Activated naive CD4-positive, alpha-beta T cell (primary cell): ENCODE results near the gene TAOK3.
"Not testable (repeated sequence)": the region's sequence is repeated elsewhere in the genome, so short reads cannot be mapped to it uniquely, and the experiment has no call there.

Experiments used
- DNase-seq, 4 experiments: peaks; one replicate each; lab custom pipeline; 2025; lab: John Stamatoyannopoulos, UW

TAOK3 gene

DNA sequence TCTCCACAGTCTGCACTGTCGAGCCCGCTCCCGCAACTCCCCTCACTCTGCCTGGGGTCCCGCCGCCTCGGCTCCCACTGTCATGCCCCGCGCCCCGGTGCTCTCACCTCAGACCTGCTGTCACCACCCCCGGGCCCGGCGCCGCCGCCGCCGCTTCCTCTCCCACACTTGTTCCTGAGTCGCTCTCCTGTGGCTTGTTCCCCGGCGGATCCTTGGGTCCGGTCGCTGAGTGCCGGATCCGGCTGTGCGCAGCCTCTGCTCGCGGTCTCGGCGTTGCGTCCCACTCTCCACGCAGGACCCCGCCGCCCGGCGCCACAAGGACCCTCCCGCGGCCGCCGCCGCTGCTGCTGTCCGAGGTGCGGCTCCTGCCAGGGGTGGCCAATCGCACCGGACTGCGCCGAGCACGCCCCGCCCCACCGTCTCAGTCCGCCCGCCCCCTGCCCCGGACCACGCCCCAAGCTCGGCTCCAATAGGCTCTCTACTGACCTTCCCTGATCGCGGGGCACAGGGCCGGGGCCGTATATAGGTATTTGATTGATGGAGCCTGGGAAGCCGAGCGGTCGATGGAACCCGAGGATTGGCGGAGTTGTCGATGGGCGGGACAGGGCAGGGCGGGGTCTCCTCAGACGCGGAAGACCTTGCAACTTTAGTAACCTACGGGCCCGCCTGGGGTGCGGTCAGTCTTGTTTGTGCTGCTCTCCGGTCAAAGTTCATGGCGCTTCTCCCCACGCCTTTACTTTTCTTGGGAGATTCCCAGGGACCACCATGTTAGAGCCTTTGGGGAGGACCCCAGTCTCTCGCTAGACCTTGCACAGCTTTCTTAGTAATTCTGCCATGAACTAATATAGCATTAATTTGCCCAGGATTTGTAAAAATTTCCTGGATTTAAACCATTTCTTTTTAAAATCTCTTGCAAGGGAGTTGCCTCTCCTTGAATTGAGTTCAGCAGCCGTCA lies at the start of gene TAOK3:
TSS of gene TAOK3 (minus strand) at position 367 of the 955 bp plus-strand sequence. CDS start 117,340 bp downstream, outside the sequence.
- peak; percentile 92 to 94 (median 92) for DNase-seq

DNA sequence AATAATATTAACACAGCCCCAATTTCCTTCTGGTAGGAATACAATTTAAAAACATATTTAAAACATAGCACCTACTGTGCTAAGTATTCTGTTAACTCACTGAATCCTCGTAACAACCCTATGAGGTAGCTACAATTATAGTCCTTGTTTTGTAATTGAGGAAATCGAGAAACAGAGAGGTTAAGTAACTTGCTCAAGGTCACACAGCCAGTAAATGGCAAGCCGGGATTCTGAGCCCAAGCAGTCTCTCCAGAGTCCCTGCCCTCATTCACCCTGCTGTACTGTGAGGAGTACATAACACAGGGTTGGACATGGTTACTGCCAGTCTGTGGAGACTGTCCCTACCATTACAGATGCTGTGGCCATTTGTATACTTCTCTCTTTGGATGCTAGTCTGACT lies 48.0 kb upstream of the TAOK3 start:
- DNase-seq, result no peak

DNA sequence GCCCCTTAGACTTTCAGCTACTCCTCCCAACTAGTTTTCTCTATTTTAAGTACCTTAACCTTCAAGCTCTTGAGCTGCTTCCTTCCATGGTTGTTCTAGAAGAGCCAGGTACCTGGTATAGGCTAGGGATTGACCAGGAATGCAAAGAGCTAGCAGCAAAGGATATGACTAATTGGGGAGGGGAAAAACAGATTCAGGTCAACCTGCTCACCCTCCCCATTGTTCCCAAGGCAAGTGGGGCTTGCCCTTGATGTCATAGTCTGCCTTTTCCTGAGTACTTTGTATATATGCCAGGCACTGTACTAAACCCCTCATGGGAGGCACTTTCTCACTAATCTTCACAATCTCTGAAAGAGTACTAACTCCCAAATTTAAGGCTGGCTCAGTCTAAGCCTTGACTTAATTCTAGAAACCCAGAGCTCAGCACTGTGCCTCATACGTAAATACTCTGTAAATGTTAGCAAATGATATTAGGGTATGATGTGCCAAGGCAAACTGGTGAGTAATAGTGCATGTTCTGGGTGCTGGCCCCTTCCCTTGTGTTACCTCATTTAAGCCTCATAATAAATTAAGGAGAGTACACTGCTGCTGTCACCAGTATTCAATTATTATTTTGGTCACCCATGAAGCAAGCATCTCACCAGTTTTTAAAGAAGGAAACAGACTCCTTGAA lies 45.8 kb upstream of the TAOK3 start:
- no peak for DNase-seq

DNA sequence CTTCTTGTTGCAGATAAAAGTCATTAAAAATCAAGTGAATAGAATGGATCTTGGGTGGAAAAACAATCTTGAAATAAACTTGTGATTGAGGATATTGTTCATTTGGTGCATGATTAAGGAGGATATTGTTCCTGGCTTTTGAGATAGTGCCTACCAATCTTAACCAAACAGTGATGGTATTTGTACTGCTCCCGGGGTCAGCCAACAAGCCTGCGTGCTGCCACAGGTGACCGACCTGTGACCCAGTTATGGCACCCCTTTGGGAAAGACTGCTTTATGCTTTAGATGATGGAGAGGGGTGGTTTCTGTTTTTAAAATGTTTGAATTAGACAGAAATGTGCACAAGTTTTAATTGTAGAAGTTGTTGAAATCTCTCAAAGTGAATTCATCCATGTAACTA lies 45.2 kb upstream of the TAOK3 start:
- no peak for DNase-seq

DNA sequence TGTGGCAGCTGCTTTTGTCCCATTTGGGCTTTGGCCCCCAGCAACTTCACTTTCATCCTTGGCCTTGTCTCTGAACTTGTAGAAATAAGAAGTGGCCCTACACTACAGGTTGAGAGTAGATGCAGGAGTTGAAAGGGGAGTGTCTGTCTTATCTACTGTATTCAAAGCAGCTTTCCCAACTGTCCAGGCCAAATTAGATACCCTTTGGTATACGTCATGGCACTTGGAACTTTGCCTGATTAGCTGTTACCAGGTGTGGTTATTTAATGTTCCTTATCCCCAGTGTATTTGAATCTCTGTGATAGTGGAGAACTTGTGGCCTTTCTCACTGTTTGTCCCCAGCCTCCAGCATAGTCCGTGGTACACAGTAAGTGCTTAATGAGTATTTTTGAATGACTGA lies 37.1 kb upstream of the TAOK3 start:
- no peak for DNase-seq

DNA sequence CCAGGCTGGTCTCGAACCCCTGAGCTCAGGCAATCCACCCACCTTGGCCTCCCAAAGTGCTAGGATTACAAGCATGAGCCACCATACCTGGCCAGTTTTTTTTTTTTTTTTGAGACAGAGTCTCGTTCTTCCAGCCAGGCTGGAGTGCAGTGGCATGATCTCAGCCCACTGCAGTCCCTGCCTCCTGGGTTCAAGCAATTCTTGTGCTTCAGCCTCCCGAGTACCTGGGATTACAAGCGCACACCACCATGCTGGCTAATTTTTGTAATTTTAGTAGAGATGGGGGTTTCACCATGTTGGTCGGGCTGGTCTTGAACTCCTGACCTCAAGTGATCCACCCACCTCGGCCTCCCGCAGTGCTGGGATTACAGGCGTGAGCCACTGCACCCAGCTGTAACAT lies 35.5 kb upstream of the TAOK3 start:
- not testable (repeated sequence) for DNase-seq

DNA sequence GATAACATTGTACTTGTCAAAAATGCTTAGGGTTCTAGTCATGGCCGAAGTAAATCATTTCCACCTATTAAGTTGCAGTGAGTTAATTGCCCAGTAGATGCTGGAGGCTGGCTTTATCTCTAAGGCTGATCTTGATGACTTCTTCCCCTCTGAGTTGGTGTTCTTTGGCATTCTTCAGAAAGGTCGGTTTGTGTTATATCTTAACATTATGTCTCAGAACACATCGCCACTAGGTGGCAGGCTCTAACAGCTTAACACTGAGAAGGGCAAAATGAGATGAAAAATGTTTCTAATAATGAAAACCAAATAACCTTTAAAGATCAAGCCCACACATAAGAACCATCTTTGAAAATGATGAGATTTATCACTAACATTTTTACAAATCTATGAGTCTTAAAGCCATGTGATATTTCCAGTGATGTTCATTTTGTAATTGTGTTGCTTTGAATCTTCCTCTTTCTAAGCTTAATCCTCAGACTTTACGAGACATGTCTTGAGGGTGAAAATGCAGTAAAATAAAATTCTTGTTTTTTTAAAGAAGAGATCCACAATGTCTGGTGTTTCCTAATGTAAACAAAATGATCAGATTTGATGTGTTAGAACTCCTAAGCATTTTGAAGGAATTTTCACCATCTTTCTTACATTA lies 32.3 kb upstream of the TAOK3 start:
- peak in 3 of 4 experiments; percentile 11 to 16 (median 12) for DNase-seq

DNA sequence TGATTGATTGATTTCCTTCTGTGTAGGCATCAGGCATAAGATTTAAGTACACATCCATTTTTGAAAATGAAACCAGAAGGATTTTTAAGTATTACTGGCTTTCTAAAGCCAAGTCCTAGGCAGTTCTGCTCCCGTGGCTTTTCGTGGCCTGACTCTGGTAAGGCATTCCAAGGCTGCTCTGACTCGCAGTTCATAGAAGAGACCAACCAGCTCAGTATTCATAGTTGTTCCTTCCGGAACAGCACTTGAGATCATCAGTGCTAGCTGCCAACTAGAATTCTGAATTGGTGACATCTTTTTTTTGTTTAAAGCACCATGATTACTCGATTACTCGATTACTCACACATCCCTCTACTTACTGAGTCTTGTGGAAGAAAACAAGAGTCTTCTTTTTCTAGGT lies 29.5 kb upstream of the TAOK3 start:
- no peak for DNase-seq

DNA sequence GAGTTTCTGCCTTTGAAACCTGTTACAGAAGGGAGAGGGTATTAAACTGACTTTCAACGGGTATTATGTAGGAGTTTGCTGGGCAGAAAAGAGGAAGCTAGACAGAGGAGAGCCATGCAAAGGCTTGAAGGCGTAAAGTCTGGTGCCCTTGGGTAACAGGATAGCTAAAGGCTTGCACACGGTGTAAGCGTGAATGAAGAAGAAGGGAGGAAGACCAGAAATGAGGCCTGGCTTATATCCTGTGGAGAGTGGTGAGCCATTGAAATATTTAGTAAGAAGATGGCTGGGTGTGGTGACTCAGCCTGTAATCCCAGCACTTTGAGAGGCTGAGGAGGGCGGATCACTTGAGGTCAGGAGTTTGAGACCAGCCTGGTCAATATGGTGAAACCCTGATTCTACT lies 26.2 kb upstream of the TAOK3 start:
- DNase-seq, result no peak

DNA sequence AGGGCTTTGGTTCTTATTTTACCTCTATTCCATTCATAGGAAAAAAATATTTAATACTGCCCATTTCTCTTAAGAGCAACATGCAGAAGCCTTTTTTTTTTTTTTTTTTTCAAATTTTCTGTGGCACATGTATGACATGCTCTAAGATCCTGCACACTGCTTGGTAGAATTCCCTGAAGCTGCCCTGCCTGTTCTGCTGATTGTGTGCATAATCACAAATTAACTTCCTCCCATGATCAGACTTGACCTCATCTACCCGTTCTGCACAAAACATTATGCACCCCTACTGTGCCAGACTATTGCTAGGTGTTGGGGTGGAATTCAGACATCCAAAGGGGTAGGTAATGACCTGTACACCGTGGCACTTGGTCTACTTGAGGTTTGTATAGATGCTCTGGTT lies 25.8 kb upstream of the TAOK3 start:
- no peak for DNase-seq

DNA sequence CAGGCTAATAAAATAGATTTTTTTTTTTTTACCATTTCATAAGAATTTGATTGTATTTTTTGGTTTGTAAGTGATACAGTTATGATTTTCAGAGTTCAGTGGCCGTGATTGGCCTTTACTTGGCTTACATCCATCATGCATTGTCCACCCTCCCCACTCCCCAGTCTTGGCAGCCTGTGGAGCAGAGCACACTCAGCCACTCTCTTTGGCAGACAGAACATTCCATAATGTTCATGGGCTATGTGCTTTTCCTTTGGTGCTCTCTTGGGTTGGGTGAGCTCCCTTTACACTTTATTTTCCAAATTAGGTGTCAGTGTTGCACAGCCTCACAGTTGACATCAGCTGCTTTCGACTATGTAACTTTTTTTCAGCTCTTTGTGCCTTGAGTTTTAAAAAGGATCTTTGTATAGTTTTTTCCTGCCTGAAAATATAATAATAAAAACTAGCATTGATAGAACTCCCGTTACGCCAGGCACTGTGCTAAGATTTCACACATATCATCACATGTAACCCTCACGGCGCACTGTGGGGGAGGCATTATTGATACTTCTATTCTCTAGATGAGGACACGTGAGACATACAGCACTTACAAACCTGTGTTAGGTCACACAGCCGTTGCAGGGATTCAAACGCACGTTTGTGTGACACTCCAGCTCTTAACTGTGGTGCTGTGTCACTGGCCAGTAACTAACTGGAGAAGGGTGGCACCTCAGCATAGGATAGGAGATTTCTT lies 25.2 kb upstream of the TAOK3 start:
- DNase-seq, result no peak

DNA sequence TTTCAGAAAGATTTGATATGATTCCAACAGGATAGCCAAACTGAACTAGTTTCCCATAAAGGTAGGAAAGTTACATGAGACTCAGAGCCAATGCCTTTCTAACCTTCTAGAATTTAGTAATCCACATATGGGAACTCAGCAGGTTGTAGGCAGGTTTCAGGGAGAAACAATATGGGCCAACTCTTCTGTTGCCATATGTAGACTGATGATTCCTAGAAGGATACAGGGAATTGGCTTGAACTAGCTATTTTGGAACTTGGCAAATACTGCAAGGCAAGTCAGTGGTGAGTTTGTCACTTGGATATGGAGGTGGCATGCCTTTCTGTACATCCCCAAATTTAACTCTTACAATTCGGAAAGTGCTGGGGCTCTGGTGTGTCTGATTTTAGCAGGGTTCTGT lies 19.1 kb upstream of the TAOK3 start:
- no peak for DNase-seq

DNA sequence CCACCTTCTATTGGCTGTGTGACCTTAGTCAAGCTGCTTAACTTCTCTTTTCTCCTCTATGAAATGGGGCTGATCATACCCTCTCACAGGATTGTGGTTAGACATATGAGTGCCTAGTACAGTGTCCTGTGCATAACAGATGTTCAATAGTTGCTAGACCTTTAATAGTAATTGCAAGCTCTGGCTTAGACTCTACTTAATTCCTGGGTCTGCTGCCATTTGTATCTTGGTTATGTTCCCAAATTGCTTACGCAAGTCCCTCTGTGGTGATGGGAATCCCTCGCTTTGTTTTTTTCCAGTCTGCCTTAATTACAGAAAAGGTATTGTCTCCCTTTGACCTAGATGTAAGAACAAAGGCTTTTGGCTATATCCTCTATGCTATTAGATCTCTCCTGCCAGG lies 18.7 kb upstream of the TAOK3 start:
- no peak for DNase-seq

DNA sequence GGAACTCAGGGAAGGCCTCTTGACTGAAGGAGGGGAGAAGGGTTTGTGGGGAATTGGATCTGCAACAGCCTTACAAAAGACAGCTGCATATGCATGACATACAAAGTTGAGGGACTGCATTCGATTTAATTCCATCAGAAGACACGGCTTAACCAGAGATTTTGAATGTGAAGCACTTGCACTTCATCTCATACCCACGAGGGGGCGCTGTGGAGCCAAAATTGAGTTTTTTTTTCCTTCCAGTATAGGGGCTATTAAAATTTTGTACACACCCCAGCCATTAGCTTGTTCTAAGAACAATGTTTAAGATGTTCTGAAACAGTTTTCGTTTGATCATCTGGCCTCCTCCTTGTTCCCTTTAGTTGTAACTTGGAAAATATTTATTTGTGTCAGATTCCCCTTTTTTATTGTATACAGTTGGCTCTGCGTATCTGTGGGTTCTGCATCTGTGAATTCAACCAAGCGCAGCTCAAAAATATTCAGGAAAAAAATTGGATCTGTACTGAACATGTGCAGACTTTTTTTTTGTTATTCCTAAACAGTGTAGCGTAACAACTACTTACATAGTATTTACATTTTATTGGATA lies 5.3 kb upstream of the TAOK3 start:
- peak; percentile 42 to 68 (median 61) for DNase-seq

DNA sequence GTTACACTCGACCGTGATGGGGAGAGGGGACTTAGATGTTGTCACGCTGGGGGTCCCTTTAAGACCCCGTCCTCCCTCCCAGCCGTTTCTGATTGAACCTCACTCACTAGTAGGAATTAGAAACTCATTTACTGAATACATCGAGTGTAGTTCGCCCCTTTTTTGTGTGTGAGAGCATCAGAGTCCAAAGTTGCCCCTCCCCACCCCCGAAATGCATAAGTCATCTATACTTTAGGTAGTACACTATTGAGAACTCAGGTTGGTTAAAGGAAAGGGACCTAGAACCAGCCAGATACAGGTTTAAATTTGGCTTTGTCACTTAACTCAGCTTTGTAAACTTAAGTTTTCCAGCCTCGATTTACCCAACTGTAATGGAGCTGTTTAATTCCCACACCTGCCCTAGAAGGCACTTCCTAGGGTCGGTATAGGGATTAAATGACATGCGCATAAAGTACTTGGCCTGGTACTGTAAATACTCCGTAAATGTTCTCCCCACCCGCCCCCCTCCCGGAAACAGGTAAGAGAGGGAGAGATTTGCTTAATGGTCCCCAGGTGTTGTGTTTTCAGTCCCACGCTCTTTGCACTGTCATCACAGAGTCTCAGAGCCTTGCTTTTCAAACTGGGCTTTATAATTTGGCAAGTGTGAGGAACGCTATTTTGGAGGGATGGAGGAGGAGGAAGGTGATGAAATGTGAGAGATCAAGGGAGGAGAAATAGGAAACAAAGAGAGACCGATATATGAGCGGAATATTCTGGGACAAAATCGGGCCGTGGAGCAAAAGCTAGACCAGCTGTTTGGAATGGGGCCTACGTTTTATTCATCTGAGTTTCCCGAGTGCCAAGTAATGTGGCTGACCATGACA lies 4.5 kb upstream of the TAOK3 start:
- DNase-seq, result no peak

DNA sequence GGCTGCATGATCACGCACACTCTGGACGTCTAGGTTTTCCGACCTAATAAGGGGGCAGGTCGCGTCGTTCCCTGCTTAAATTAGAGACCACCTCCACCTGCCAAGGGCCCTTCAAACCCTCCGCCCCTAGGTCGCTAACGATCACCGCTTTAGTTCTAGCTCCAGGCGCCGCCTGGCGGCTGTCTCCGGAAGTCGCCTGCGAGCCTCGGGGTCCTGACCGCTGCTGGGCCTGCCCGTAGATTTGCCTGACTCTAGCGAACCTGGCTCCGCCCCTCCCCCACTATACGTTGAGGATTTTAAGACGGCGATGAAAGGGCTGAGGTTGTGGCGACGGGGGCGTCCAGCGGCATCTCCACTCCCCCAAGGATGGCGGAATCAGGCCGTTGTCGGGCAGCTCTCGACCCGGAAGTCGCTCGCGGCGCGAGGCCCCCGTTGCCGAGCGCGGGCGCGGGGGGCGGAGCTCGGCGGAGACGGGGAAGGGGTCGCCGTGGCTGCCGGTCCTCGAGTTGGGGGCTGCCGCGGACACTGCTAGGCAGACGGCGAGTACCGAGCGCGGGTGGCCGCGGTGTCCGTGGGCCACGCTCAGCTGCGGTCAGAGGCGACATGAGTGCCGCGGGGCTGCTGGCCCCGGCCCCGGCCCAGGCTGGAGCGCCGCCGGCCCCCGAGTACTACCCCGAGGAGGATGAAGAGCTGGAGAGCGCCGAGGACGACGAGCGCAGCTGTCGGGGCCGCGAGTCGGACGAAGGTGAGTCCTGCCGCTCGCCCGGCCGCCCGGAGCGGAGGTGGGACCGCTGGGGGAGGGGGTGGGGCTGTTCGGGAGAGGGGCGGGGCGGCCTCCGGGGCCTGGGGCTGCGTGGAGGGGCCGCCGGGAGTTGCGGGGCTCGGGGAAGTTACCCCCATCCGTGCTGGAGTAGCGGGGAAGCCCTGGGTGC lies 3.6 kb upstream of the TAOK3 start, which contains the start of gene SUDS3:
TSS of gene SUDS3 (plus strand) at position 467 of the 932 bp plus-strand sequence. CDS start at position 604, 137 bp downstream.
- DNase-seq, result peak; percentile 92 to 95 (median 94)

DNA sequence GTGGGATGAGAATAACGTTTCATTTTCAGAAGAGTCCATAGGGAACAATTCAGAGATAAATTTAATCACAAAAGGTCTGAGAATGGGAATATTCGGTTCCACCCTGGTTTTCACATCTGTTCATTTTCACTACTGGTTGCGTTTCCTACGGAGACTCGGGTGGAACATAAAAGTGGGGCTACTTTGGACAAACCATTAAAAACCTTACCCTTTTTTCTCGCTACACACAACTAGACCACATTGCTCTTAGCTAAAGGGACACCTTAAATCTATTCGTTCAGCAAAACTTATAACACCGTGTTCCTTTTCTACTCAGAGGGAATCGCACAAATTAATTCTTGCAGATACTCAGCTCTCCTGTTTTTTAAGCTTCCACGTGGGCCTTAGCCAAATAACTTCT lies 2.6 kb upstream of the TAOK3 start:
- no peak for DNase-seq

DNA sequence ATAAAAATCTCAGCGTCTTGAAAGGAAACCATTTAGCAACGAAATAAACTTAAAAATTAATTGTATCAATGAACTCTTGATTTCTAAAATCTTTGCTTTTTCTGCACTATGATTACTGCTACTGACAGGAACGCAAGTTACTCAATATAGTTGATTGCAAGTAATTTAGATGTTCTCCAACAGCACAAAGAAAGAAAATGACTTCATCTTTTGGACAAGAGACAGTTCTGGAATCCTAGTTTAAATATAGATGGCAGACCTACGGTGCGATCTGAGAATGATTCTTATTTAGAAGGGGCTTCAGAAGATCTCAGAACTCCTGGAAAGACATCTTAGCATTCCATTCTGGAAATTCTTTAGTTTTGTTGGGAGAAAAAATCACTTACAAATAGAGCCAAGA lies 2.2 kb upstream of the TAOK3 start:
- no peak for DNase-seq

DNA sequence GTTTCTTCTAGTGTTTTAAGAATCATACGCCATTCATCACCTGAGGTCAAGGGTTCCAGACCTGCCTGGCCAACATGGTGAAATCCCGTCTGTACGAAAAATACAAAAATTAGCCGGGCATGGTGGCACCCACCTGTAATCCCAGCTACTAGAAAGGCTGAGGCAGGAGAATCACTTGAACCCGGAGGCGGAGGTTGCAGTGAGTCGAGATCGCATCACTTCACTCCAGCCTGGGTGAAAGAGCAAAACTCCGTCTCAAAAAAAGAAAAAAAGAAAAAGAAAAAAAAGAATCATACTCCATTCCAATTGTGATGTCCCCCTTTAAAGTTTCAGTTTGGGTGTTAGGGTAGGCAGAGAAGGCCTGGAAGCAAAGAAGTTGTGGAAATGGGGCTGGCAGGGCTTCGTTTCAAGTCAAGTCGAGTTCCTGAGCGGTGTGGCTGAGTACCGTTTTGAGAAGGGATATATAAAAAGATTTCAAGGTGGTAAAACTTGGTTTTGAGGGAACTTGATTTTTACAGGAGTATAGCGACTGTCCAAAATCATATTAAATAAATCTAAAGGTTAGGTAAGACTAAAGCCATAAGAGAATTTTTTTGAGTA lies 1.5 kb upstream of the TAOK3 start:
- DNase-seq, result no peak
